IPS-11a (cell line): ENCODE data around the gene LDB3.

Source experiments
- H3K4me3 ChIP-seq: one replicate; pipeline ENCODE4 v1.5.1; 2013; ENCODE audit warnings: low read depth, low read length, control low read depth

Gene LDB3

DNA sequence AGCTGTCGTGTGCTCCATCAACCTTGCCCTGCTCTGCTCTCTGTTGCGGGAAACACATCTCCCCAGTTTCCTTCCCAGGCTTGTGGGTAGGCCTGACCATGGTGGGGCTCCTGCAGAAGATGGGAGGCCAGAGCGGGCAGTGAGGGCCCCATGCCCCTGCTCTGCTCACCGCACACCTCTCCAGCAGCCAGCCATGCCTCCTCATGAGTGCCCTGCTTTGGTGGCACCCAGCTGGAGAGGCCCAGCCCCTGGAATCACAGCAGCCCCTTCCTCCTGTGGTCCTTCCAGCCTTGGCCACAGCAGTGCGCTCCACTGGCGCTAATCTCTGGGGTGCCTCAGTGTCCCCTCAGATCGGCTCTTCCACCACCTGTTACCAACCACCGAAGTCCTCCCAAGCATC is 18.2 kb upstream of the LDB3 start:
- H3K4me3 ChIP-seq = no peak overlapping the region

DNA sequence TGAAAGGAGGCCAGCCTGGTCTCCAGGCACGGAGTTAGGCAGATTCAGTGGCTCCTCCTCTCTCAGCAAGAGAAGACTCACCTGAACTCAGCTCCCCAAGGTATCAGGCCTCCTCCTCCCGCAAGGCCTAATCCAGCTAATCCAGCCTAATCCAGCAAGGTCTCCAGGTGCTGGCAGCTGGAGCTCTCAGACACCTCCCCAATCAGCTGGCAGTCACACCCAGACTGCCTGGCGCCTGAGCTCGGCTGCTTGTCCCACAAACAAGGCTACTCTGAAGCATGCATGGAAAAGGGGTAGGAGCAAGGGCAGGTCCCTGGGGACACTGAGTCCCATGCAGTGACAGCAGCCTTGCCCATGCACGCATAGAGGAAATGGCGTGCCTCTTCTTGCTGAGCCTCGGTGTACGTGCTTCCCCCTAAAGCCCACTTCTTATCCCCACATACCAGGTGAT is 17.3 kb upstream of the LDB3 start:
- H3K4me3 ChIP-seq = no peak overlapping the region

DNA sequence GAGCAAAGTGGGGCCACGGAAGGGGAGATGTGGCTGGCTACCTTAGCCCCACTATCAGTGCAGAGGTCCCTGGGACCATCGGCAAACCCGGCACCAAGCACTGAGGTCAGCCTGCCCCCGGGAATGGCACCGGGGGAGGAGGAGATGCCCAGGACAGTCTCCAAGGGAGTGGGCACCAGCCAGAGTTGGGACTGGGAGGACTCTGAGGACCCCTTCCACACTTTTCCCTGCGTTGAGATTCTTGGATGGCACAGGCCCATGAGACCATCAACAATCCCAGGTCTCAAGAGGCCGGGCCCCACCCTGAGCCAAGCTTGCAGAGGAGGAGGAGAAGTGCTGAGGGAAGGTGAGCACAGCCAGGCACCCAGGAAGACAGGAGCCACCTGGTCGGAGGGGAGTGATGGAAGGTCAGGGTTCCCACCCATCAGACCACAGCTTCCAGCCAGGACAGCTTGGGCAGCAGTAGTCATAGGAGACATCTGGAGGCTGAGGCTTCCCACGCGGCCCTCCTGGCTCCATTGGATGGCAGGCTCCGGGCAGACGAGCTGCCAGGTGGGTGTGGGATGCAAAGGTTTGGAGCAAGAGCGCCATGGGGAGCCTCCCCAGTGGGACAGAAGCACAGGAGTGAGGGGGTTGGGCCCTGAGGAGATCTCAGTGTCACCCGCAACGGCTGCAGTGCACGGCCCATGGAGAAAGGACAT is 16.5 kb upstream of the LDB3 start:
- no peak overlapping the region for H3K4me3 ChIP-seq

- no peak overlapping the region for H3K4me3 ChIP-seq
Measured at GRCh38 chr10:86652361-86653202, 15.7 kb upstream of the LDB3 start.

DNA sequence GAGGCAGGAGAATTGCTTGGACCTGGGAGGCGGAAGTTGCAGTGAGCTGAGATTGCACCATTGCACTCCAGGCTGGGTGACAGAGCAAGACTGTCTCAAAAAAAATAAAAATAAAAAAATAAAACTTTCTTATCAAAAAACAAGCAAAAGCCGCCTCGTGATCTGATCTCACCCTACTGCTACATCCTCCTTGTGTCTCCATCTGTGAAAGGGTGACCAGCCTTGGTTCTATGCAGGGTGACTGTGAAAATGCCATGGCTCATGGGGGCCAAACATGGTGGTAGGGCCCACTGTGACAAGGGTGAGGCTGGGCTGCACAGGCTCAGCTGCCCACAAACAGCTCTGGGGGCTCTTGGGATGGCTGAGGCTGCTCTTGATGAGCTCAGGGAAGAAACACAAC is 14.9 kb upstream of the LDB3 start:
- no peak overlapping the region for H3K4me3 ChIP-seq

DNA sequence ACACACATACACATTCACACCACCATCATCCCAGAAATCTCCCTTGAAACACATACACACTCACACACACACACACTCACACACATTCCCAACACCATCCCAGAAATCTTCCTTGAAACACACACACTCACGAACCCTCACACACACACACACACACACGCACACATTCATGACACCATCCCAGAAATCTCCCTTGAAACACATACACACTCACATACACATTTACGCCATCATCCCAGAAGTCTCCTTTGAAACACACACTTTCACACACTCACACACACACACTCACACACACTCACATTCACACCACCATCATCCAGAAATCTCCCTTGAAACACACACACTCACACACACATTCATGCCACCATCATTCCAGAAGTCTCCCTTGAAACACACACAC is 14.3 kb upstream of the LDB3 start:
- no peak overlapping the region for H3K4me3 ChIP-seq

- H3K4me3 ChIP-seq = no peak within 1 kb of the TSS
Measured at GRCh38 chr10:86654411-86655172, 13.7 kb upstream of the LDB3 start, which contains the start of gene OPN4. Gene OPN4 (plus strand): TSS chr10:86654547. CDS start chr10:86654784, 237 bp downstream.

GRCh38 chr10:86655173-86655540 is 13.2 kb upstream of the LDB3 start:
- no peak overlapping the region for H3K4me3 ChIP-seq

DNA sequence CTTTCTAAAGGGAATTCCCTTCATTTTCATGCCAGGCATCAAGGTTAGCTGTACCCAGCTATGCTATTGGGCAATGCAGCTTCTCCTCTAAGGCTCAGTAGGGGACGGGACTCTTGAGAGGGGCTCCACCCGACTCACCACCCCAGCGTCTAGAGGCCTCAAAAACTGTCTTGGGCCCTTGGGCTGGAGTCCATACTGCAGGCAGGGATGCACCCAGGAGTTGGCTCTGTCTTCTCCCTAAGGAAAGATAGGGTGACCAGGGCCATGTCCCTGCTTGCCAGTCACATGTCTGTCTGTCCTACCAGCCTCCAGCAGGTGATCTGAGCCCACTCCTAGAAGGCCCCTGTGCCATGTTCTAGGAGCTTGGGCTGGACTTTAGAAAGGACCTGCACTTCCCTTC is 12.7 kb upstream of the LDB3 start:
- H3K4me3 ChIP-seq = no peak overlapping the region

DNA sequence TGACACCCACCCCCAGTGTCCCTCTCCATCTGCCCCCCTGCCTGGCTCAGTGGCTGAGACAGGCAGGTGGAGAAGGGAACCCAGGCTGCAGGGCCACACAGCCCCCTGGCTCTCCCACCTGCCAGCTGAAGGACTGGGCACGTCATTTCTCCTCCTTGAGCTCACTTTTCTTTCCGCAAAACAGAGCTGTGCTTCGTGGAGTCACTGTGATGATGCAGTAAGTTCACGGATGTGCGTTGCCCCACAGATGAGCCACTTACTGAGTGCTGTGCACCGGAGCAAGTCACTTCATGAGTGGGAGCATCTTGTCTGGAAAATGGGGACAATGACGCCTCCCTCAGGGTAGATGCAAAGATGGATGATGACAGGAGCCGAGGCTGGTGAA is 11.3 kb upstream of the LDB3 start:
- no peak overlapping the region for H3K4me3 ChIP-seq

DNA sequence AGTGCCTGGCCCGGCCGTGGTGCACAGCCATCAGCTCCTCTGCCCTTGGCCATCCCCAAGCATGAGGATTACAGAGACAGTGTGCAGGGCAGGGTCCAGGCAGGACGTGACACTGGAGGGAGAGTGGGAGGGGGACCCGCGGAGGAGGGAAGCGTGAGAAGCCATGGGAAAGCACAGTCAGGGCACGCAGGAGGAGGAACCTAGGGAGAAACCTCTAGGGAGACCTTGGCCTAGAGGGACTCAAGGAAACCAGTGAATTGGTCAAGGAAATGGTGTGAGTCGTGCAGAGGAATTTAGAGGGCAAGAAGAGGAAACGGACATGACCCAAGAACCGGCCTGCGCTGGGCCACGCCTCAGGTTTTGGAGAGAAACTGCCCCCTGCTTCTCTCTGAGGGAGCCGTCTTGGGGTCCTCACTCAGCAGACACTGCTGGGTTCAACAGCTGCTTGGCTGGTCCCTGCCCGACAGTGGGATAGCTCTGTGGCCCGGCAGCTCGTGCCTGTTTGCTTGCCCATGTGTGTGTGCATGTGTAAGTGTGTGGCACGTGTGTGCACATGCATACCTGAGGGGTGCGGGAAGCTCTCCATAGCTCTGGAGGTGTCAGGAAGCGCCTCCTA is 10.8 kb upstream of the LDB3 start:
- H3K4me3 ChIP-seq = no peak overlapping the region

GRCh38 chr10:86658261-86658741 is 10.0 kb upstream of the LDB3 start:
- no peak overlapping the region for H3K4me3 ChIP-seq

- no peak overlapping the region for H3K4me3 ChIP-seq
Measured at GRCh38 chr10:86658751-86659150, 9.6 kb upstream of the LDB3 start.

DNA sequence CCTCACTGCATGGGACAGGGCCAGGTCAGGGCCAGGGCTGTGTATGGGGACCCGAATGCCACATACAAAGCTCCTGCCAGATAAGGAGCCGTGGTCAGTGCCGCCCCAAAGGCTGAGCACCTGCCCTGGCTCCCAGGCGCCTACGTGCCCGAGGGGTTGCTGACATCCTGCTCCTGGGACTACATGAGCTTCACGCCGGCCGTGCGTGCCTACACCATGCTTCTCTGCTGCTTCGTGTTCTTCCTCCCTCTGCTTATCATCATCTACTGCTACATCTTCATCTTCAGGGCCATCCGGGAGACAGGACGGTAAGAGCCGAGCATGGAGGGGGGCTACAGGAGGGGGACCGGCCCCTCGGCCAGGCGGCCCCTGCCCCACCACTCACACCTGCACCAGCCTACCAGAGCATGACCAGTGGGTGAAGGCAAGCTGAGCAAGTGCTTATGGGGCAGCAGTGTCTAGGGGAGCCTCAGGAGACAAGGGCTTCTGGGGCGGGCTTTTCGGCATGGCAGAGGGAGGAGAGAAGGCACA is 9.1 kb upstream of the LDB3 start:
- H3K4me3 ChIP-seq = no peak overlapping the region

- H3K4me3 ChIP-seq = no peak overlapping the region
Measured at GRCh38 chr10:86659721-86660453, 8.4 kb upstream of the LDB3 start.

DNA sequence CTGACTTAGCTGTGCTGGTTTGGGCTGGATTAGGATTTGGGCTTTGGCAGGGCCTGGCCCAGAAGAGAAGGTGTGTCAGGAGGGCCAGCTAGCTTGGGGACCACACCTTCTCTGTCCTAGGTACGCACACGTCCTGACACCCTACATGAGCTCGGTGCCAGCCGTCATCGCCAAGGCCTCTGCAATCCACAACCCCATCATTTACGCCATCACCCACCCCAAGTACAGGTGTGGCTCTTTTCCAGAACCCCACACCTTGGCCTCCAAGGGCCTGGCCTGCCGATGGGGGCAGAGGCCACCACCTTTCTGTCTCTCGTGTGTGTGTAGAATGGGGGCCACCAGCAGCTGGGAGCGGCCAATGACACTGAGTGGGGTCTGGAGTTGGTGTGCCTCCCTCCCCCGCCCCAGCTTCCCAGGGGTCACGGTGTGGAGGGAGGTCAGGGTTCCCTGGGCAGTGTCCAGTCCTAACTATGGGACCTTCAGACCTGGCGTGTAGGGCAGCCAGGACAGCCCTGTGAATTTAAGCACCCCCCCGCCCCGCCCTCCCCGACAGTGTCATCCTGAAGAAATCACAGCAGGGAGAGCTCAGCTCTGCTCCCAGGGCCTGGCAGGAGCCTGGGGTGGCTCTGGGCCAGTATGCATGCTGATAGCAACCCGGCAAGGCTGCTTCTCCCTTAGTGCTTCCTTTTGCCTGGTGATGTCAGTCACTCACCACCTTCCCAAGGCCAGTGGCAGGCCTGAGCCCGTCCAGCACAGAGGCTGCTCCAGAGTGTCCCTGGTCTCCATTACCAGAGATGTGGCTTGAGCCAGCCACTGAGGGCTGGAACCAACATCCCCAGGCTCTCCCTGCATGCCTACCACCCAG is 6.9 kb upstream of the LDB3 start:
- no peak overlapping the region for H3K4me3 ChIP-seq

- no peak overlapping the region for H3K4me3 ChIP-seq
Measured at GRCh38 chr10:86662186-86663045, 5.9 kb upstream of the LDB3 start.

- no peak overlapping the region for H3K4me3 ChIP-seq
Measured at GRCh38 chr10:86663046-86663345, 5.3 kb upstream of the LDB3 start.
